CD14-positive monocyte (primary cell): ENCODE data around the gene TMEM120B. TPM values are rescaled to one million over a fixed set of nuclear protein-coding genes. Genes with fewer than 3 reads are reported as not detected.

Experiments used
- DNase-seq, 3 donors: peaks; one replicate each; pipeline ENCODE4 v3.0.0-alpha.2; 2011 to 2022
- H2AFZ ChIP-seq: 2 replicates; pipeline ENCODE4 v1.6.0; 2012; ENCODE audit warnings: mild to moderate bottlenecking, low read depth, low read length, inconsistent platforms; ENCODE audit not compliant: insufficient read depth, poor library complexity, severe bottlenecking
- H3K27ac ChIP-seq, 2 donors: 1 replicate in 1 of 2; 2 replicates in 1 of 2; pipeline ENCODE4 v1.5.1; 2012 to 2013; ENCODE audit warnings: low read length in 2 of 2, control low read depth in 1 of 2, inconsistent platforms in 1 of 2, low read depth in 1 of 2, mild to moderate bottlenecking in 1 of 2
- H3K27me3 ChIP-seq, 2 donors: one replicate each; pipeline versions ENCODE4 v1.6.0 to v1.6.1; 2011 to 2013; ENCODE audit warnings: low read length in 2 of 2; ENCODE audit not compliant: control insufficient read depth in 2 of 2, insufficient read depth in 2 of 2
- H3K36me3 ChIP-seq, 2 donors: replicated peaks in 1 of 2; 1 replicate in 1 of 2; 2 replicates in 1 of 2; pipeline versions ENCODE4 v1.5.1 to v1.6.1; 2012 to 2013; ENCODE audit warnings: low read length in 2 of 2, control low read depth in 1 of 2, inconsistent platforms in 1 of 2, mild to moderate bottlenecking in 1 of 2; ENCODE audit not compliant: insufficient read depth in 2 of 2, control insufficient read depth in 1 of 2
- H3K4me1 ChIP-seq, 2 donors: 1 replicate in 1 of 2; 2 replicates in 1 of 2; pipeline versions ENCODE4 v1.5.1 to v1.6.1; 2012 to 2013; ENCODE audit warnings: low read length in 2 of 2, control low read depth in 1 of 2, inconsistent platforms in 1 of 2, mild to moderate bottlenecking in 1 of 2, moderate library complexity in 1 of 2; ENCODE audit not compliant: insufficient read depth in 2 of 2, control insufficient read depth in 1 of 2
- H3K4me2 ChIP-seq: replicated peaks from 2 replicates; pipeline ENCODE3; 2012; ENCODE audit warnings: low read length, moderate library complexity, mild to moderate bottlenecking; ENCODE audit not compliant: poor library complexity, severe bottlenecking; ENCODE audit errors: extremely low read depth
- H3K4me3 ChIP-seq, 3 experiments: fragments of 200-600 bp in 1 of 3; sonication (generic) in 1 of 3; replicated peaks in 1 of 3; 1 replicate in 2 of 3; 2 replicates in 1 of 3; pipeline ENCODE4 v1.5.1; 2011 to 2013; ENCODE audit warnings: low read length in 3 of 3, mild to moderate bottlenecking in 3 of 3, control low read depth in 2 of 3, low read depth in 2 of 3, inconsistent platforms in 1 of 3, moderate library complexity in 1 of 3
- H3K79me2 ChIP-seq: 2 replicates; pipeline ENCODE4 v1.6.0; 2012; ENCODE audit warnings: mild to moderate bottlenecking, control low read depth, inconsistent platforms, low read length, moderate library complexity; ENCODE audit not compliant: insufficient read depth
- H3K9ac ChIP-seq: 2 replicates; pipeline ENCODE4 v1.6.0; 2017; ENCODE audit warnings: low read length, mild to moderate bottlenecking; ENCODE audit not compliant: insufficient read depth, poor library complexity, severe bottlenecking
- H3K9me3 ChIP-seq, 2 donors: replicated peaks in 1 of 2; 1 replicate in 1 of 2; 2 replicates in 1 of 2; pipeline versions ENCODE4 v1.5.1 to v1.6.1; 2012 to 2013; ENCODE audit warnings: low read length in 2 of 2, control low read depth in 1 of 2; ENCODE audit not compliant: control insufficient read depth in 1 of 2, insufficient read depth in 1 of 2
- H4K20me1 ChIP-seq: 2 replicates; pipeline ENCODE4 v1.6.0; 2012; ENCODE audit warnings: mild to moderate bottlenecking, low read length, control low read depth, moderate library complexity; ENCODE audit not compliant: insufficient read depth
- H3K27ac Mint-ChIP-seq, 7 donors: one replicate each; pipeline ENCODE4 v1.8.0; 2020; ENCODE audit warnings: mild to moderate bottlenecking in 7 of 7, mixed read lengths in 7 of 7, moderate library complexity in 6 of 7, inconsistent platforms in 2 of 7
- H3K27me3 Mint-ChIP-seq, 3 donors: one replicate each; pipeline ENCODE4 v1.8.0; 2021 to 2022; ENCODE audit warnings: low read depth in 3 of 3, mild to moderate bottlenecking in 3 of 3, mixed read lengths in 3 of 3, moderate library complexity in 3 of 3, inconsistent platforms in 1 of 3
- H3K36me3 Mint-ChIP-seq, 2 donors: one replicate each; pipeline ENCODE4 v1.8.0; 2020; ENCODE audit warnings: mixed read lengths in 2 of 2, inconsistent platforms in 1 of 2, mild to moderate bottlenecking in 1 of 2
- H3K4me1 Mint-ChIP-seq: one replicate; pipeline ENCODE4 v1.8.0; 2020; ENCODE audit warnings: mild to moderate bottlenecking, mixed read lengths
- H3K4me3 Mint-ChIP-seq, 2 donors: one replicate each; pipeline ENCODE4 v1.8.0; 2020; ENCODE audit warnings: mild to moderate bottlenecking in 2 of 2, mixed read lengths in 2 of 2, moderate library complexity in 1 of 2
- H3K9me3 Mint-ChIP-seq, 7 donors: one replicate each; pipeline ENCODE4 v1.8.0; 2020 to 2022; ENCODE audit warnings: mixed read lengths in 7 of 7, mild to moderate bottlenecking in 6 of 7, moderate library complexity in 6 of 7, inconsistent platforms in 2 of 7
- CTCF ChIP-seq: fragments of 200-600 bp; IDR thresholded peaks from one replicate; pipeline ENCODE4 v1.8.0; 2022; ENCODE audit warnings: antibody characterized with exemption, mild to moderate bottlenecking
- WGBS: methylation state at CpG from one replicate; pipeline ENCODE4 v1.1.5; 2013; ENCODE audit warnings: missing lambda C conversion rate; ENCODE audit not compliant: insufficient coverage; 5-methylcytosine and 5-hydroxymethylcytosine counted together
- intact Hi-C, 2 donors: fragments of 100-400 bp; cut with micrococcal nuclease; formaldehyde crosslinking; loops; one replicate each; pipeline versions ENCODE4 v1.15.0 to v1.15.1; 2023
- polyA plus RNA-seq, 3 donors: library from polyadenylated mRNA; depleted of rRNA in 1 of 3; unstranded in 2 of 3; stranded (reverse) in 1 of 3; fragments of 300-500 nt in 2 of 3; fragments of >200 nt in 1 of 3; fragmentation: Illumina TruSeq in 2 of 3; gene quantifications; 1 replicate in 2 of 3; 2 replicates in 1 of 3; pipeline ENCODE4 v1.2.3, GENCODE V29; 2012 to 2021

The TMEM120B gene
- polyA plus RNA-seq, 3 donors = 0.65 to 2.4 (median 1.1) TPM

GRCh38 chr12:121829250-121829918 is 116.8 kb downstream of the TMEM120B start:
- Mint-ChIP-seq H3K4me1 (peaks cover 21% of the 10 kb centered on the region), H3K9me3 (no peaks in the 10 kb centered on the region), H3K27ac (peak overlapping the region in 6 of 7 donors; percentile 3 to 69 (median 56)), H3K27me3 (peaks cover 0 to 3% (median 0%) of the 10 kb centered on the region in 3 donors), H3K36me3 (peaks cover 69 to 84% of the 10 kb centered on the region in 2 donors), H3K4me3 (no peak overlapping the region)
- Histone ChIP-seq H3K27me3 (no peaks in the 10 kb centered on the region), H4K20me1 (peaks cover 84% of the 10 kb centered on the region), H3K4me2 (no peak overlapping the region), H3K27ac (no peak overlapping the region), H3K79me2 (peaks cover 10% of the 10 kb centered on the region), H2AFZ (no peak overlapping the region), H3K4me1 (peaks cover 12 to 17% of the 10 kb centered on the region in 2 donors), H3K36me3 (peaks cover 70 to 84% of the 10 kb centered on the region in 2 donors), H3K9ac (no peak overlapping the region), H3K9me3 (no peaks in the 10 kb centered on the region), H3K4me3 (no peak overlapping the region)
- TF ChIP-seq CTCF = no peak
- WGBS = 95% methylated on average over 5 of the region's 7 CpGs
- intact Hi-C loops = no loop called here
- DNase-seq = no peak

- H3K27me3 Mint-ChIP-seq = peaks cover 0 to 3% (median 0%) of the 10 kb centered on the region in 3 donors
- peaks cover 65 to 77% of the 10 kb centered on the region in 2 donors for H3K36me3 Mint-ChIP-seq
- no peak for TF ChIP-seq CTCF
- Histone ChIP-seq H3K27me3 (no peaks in the 10 kb centered on the region), H4K20me1 (peaks cover 76% of the 10 kb centered on the region), H3K27ac (no peak overlapping the region), H3K9me3 (no peaks in the 10 kb centered on the region), H3K4me3 (no peak overlapping the region), H3K79me2 (peaks cover 10% of the 10 kb centered on the region), H2AFZ (no peak overlapping the region), H3K4me1 (peaks cover 16 to 22% of the 10 kb centered on the region in 2 donors), H3K36me3 (peaks cover 63 to 76% of the 10 kb centered on the region in 2 donors), H3K4me2 (no peak overlapping the region), H3K9ac (no peak overlapping the region)
- H3K4me1 Mint-ChIP-seq = peaks cover 29% of the 10 kb centered on the region
- DNase-seq = no peak
- H3K4me3 Mint-ChIP-seq = no peak overlapping the region
- intact Hi-C loops = no loop called here
- H3K9me3 Mint-ChIP-seq = no peaks in the 10 kb centered on the region
- H3K27ac Mint-ChIP-seq = no peak overlapping the region
- WGBS = 95% methylated on average over 16 of the region's 23 CpGs
Observed at GRCh38 chr12:121830134-121830533, 117.6 kb downstream of the TMEM120B start.
